Hepatocyte (in vitro differentiated cells): ENCODE measurements around the gene PLEKHD1.

Experiments used
- EZH2 ChIP-seq: fragments of 200-600 bp; sonication (generic); IDR thresholded peaks from 2 replicates; pipeline ENCODE4 v1.6.1; 2016; ENCODE audit warnings: antibody characterized with exemption, mild to moderate bottlenecking, borderline replicate concordance
- EZH2phosphoT487 ChIP-seq: fragments of 200-600 bp; sonication (generic); IDR thresholded peaks from one replicate; pipeline ENCODE4 v1.6.1; 2018; ENCODE audit warnings: antibody characterized with exemption, mild to moderate bottlenecking, low read depth, moderate library complexity; ENCODE audit not compliant: unreplicated experiment, severe bottlenecking
- TF ChIP-seq, protein P1 (sequence below): fragments of 200-600 bp; sonication (generic); IDR thresholded peaks from 2 replicates; pipeline ENCODE4 v1.5.1; 2016; ENCODE audit warnings: antibody characterized with exemption, mild to moderate bottlenecking; ENCODE audit not compliant: poor library complexity

DNA sequence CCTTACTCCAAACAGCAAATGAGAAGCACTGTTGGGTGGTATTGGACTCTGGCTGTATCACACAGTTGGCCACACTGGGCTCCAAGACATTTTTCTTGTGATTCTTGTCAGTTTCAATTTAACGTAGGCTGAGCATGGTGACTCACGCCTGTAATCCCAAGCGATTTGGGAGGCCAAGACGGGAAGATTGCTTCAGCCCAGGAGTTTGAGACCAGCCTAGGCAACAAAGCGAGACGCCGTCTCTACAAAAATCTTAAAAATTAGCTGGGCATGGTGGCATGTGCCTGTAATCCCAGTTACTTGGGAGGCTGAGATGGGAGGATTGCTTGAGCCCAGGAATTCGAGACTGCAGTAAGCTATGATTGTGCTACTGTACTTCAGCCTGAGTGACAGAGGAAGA is 35.3 kb upstream of the PLEKHD1 start:
- TF ChIP-seq, protein P1, sequence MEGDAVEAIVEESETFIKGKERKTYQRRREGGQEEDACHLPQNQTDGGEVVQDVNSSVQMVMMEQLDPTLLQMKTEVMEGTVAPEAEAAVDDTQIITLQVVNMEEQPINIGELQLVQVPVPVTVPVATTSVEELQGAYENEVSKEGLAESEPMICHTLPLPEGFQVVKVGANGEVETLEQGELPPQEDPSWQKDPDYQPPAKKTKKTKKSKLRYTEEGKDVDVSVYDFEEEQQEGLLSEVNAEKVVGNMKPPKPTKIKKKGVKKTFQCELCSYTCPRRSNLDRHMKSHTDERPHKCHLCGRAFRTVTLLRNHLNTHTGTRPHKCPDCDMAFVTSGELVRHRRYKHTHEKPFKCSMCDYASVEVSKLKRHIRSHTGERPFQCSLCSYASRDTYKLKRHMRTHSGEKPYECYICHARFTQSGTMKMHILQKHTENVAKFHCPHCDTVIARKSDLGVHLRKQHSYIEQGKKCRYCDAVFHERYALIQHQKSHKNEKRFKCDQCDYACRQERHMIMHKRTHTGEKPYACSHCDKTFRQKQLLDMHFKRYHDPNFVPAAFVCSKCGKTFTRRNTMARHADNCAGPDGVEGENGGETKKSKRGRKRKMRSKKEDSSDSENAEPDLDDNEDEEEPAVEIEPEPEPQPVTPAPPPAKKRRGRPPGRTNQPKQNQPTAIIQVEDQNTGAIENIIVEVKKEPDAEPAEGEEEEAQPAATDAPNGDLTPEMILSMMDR = no peak
- TF ChIP-seq EZH2 = no peak
- TF ChIP-seq EZH2phosphoT487 = no peak
